ENCODE results near the gene TRIM3. TPM values are rescaled to one million over a fixed set of nuclear protein-coding genes. Genes with fewer than 3 reads are reported as not detected.

Gene TRIM3
- total RNA-seq, 1 donor from 2014 or later = 21.4 TPM

DNA sequence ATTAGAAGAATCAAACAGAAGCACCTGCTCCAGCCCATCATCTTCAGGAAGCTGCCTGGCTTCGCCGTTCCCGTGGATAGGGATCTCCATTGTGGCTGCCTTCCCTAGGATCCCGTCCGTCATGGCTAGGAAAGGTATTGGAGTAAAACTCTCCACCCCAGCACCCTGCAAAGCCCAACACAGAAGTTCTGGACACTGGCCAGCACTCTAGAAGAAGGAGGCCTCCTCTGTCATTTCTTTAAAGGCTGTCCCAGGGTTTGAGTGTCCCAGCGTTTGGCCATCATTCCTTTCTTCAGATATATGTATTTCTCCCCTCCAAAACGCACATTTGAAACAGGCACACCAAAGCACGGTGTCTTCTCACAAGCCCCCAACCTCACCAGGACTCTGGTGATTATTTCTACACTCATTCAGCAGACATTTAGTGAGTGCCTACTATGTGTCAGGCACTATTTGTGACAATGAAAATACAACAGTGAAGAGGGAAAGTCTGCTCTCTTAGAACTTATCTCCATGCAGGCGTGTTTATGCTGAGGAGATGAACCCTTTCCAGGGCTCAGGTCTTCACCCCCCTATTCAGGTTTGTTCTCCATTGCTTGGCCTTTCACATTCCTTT lies 6.7 kb upstream of the TRIM3 start:
- DNase-seq = no peak

- DNase-seq = no peak
Measured at GRCh38 chr11:6476571-6476970, 2.8 kb upstream of the TRIM3 start.

- no peak for DNase-seq
Measured at GRCh38 chr11:6475936-6476335, 2.2 kb upstream of the TRIM3 start.

GRCh38 chr11:6474806-6475500 lies 1.2 kb upstream of the TRIM3 start:
- DNase-seq = no peak

DNA sequence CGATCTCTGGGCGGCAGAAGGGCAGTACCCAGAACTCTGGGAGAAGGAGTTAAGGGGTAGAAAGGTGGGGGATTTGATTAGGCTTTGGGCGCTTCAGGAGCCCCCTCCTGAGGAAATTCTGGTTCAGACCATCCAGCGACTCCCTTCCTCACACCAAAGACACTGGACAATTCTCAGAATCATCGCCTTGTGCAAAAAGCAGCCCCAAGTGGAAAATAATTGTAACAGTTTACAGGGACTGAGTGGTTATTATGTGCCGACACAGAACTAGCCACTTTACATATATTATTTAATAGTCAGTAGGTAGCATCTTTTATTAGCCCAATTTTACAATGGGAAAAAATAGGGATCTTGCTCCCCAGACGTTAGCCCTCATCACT lies 662 bp upstream of the TRIM3 start:
- no peak for DNase-seq

GRCh38 chr11:6472934-6473333 lies 807 bp downstream of the TRIM3 start:
- no peak for DNase-seq

DNA sequence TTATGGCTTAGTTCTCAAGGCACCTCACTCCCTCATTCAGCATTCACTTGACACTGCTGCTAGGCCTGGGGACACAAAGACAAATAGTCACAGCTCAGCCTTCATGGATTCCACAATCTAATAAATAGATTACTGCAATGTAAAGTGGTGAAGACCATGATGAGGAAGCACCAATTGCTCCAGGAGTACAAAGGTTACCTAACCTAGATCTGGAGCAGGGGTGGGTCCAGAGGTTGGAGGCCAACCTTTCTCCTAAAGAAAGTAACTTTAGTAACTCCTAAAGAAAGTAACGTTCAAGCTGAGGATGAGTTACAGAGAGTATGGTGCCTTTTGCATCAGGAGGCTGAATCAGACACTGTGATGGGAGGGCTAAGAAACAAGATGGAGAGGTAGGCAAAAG lies 4.1 kb downstream of the TRIM3 start:
- no peak for DNase-seq

DNA sequence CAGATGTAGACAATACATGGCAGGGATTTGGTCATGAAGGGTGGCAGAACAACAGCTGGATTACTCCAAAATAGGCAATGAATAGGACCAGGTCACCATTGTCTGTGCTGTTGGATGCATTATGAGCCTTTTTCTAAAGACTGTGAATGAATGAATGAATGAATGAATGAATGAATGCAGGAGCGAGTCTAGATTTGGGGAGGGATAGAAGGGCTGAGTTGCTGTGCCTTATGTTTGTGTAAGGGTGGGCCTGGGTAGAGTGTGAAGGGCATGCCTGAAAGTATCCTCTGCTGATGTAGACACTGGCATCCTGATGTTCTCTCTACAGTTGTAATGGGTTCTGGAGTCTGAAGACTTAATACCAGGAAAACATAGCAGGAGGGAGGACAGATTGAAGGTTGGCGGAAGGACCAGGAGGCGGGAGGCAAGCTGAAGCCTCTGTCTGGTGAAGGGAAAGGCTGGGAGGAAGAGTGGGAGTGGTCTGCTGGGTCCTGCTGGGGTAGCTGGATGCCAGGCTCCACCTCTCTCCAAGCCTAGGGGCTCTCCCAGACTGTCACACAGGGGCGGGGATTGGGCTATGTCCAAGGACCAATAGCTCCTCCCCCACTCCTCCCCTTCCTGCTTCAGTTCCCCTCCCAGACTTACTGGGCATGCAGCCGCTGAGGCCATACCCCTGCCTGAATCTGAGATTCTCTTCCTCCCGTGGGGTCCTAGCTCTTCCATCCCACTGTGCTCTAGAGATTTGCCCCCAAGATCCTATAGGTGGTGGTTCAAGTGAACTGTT lies 4.8 kb downstream of the TRIM3 start:
- peak; percentile 63 for DNase-seq

DNA sequence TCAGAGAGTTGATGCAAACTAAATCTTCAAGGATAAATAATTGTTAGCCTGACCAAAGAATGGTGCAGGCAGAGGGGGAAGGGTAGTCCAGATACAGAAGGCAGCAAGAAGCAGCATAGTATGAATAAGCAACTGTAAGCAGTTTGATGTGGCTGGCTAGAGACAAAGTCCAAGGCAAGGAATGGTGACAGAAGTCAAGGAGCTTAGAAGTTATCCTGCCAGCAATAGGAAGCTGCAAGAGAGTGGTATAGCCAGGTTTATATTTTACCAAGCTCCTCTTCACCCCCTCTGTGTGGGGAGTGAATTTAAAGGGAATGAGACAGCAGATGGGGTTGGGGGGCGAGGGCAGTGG lies 14.7 kb downstream of the TRIM3 start:
- DNase-seq = no peak

GRCh38 chr11:6458352-6459098 lies 15.2 kb downstream of the TRIM3 start:
- no peak for DNase-seq

DNA sequence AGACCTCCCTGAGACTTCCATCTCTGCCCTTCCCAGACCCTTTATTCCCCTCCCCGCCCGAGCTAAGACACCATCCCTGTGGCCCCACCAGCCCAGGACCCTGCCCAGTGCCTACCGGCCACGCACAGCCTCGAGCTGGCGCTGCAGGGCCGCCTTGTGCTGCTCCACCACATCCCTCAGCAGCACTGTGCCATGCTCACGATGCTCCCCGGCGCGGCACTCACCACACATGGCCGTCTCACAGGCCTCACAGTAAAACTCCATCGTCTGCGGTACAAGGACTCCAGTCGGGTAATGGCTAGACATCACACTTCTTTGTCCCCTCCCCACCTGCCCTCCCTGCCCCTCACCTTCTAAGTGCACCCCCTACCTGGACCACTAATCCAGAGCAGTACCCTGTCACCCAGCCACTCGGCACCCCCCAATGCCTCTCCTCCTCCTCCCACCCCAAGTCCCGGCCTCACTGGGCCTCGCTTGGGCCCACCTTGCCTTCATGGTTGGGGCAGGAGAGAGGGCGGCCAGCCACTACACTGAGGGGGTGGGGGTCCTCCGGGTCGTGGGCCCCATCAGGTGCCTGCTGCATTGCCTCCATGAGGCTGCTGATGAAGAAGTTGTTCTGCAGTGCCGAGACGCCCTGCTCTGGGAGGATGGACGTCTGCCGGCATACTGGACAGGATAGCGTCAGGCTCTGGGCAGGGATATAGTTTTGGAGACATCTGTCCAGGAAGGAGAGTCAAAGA lies 16.0 kb downstream of the TRIM3 start:
- no peak for DNase-seq

DNA sequence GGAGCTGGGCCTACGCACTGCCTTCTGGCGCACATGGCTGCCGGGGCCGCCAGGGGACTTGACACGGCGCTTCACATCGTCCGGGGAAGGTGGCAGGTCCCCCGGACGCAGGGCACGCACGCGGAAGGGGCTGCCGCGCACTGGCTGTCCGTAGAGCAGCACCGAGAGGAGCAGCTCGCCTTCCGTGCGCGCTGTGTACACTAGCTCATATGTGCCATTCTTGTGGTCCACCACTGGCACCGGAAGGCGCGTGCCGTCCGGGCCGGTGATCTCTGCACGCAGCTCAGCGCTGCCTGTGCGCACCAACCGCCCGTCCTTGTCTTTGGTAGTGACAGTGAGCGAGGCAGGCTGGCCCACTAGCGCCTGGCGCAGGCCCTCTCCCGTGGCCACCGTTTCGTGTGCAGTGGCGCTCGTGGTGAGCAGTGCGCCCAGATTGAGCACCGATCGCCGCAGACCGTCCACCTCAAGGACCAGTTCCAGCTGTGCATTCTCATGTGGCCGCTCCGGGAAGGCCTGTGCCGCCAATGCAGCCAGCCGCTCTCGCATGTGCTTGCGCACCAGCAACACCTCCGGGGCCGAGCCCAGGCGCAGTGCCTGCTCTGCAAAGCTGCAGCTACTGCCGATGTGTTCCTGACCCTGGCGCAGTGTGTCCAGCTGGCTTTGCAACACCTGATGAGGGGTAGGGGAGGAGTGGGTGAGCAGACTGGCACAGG lies 17.2 kb downstream of the TRIM3 start:
- no peak for DNase-seq

DNA sequence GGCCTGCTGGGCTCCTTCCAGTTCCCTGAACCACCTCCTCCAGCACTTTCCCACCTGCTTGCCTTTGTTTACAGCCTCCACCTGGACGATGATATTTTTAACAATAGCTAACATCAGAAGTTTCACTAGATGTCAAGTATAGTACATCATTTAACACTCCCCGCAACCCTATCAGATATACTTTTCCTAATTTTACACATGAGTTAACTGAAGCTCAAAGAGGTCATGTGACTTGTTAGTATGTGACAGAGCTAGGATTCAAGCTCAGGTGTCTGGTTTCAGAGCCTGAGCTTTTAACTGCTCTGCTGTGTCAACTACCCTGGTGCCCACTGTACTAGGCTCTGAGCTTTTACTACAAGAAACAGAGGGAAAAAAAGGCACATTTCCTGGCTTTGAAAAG lies 18.7 kb downstream of the TRIM3 start:
- DNase-seq = no peak

DNA sequence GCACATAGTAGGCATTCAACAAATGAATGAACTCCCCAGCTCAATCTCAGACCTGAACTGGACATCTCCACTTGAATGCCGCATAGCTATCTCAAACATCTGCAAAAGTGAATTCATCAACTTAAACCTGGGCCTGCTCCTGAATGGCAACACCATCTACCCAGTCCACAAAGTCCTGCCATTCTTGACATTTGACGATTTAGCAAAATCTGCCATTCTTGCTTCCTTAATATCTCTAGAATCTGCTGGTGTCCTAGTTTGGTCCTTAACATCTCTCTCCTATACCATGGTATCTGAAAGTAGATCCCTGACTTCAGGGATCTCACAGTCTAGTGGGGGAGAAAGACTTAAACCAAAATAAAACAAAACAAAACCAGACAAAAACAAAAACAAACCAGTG lies 20.6 kb downstream of the TRIM3 start:
- DNase-seq = no peak

GRCh38 chr11:6452219-6452618 lies 21.5 kb downstream of the TRIM3 start:
- no peak for DNase-seq

DNA sequence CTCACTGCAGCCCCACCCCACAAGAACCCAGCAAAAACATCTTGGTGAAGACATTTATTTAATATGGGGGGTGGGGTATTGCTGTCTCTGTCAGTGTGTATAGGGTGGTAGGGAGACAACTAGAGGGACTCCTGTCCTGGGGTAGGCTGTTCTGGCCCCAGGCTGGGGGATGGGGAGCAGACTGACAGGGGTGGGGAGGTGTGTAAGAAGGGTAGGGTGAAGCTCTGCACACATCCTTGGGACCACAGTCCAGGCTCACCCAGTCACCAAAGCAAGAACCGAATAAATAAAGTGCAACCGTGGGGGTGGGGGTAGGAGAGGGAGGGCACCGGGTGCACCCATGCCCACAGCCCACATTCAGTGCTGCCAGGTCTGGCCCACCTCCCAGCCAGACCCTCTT lies 25.2 kb downstream of the TRIM3 start:
- no peak for DNase-seq

- DNase-seq = peak; percentile 9
Measured at GRCh38 chr11:6443269-6444003, 30.3 kb downstream of the TRIM3 start.

DNA sequence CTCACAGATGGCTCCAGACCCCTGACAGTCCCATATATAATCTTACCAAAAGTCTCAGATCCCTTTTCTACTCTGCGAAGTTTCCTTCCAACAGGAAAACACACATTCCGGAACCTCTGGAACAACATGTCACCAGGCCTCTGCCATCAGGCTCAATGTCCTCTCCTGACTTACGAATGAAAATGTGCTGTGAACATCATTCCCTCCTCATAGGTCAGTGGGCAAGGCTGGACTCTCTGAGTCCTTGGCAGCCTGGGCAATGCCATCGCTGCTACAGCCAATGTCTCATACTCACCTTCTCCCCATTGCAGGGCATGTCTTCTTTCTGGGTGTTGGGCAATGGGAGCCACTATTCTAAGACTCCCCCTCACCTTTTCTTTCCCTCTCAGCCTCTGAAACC lies 31.3 kb downstream of the TRIM3 start:
- no peak for DNase-seq

DNA sequence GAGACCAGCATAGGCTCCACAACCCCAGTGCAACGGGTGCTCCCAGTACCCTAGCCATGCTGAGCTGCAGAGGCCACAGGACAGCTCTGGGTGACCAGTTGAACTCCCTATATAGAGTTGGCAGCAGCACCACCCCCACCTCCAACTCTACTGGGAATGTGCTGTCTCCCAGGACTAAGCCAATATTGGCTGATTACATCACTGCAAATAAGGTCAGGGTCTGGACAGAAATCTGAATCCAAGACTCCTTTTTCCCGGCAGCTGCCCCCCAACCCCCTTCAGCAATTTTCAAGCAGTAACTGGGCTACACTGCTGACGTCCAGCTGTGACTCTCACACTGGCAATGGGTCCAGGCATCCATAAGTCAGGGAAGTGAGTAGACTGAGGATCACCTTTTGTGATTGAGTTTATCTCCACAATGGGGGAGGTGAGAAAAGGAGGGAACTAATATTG lies 32.8 kb downstream of the TRIM3 start, which contains the start of gene HPX:
TSS of gene HPX (minus strand) at position 82 of the 453 bp plus-strand sequence. CDS start at position 58, 24 bp downstream.
- no peak for DNase-seq

DNA sequence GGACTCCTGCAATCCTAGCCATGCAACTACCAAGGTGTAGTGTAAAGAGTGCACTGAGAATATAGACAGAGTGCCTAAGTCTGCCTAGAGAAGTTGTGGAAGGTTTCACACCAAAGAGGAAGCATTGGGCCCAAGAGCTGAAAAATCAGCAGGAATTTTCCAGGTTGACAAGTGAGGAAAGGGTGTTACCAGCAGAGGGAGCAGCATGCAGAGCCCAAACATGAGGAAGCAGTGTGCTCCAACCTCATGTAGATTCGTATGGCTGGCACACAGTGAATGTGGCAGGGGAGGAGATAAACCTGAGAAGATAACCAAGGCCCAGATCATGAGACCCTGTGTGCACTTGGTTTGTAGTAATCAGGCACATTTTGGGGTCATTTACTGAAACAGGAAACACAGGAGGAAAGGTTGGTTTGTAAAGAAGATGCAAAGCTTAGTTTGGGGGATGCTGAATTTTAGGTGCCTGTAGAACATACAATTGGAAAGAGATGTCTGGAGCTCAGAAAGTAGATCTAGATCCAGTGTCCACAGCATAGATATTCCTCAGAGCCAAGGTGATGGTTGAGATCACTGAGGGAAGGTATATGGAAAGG lies 34.7 kb downstream of the TRIM3 start:
- DNase-seq = peak; percentile 9

Measured in skin of body (tissue), 2 donors.